ENCODE measurements around the gene LRRN3.
"Not testable (repeated sequence)": the region's sequence is repeated elsewhere in the genome, so short reads cannot be mapped to it uniquely, and the experiment has no call there.

Gene LRRN3

DNA sequence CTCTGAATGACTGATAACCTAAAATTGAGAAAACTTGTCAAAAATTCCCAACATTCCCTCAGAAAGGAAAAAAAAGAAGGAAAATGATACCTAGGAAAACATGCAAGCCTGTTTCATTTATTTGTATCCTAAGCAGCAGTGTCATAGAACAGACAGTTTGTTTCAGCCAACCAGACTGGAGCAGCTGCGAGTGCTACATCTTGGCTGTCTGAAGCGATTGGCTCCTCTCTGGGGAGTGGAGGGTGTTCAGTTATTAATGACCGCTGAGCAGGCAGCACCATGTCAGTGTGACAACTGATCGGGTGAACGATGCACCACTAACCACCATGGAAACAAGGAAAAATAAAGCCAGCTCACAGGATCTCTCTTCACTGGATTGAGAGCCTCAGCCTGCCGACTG is at the start of gene LRRN3:
LRRN3 (plus strand) TSS at position 282 of the 400 bp plus-strand sequence. CDS start 31,646 bp downstream, outside the sequence.
- no peak for DNase-seq

- DNase-seq: no peak
Observed at GRCh38 chr7:111041577-111041976, 49.4 kb upstream of the LRRN3 start.

DNA sequence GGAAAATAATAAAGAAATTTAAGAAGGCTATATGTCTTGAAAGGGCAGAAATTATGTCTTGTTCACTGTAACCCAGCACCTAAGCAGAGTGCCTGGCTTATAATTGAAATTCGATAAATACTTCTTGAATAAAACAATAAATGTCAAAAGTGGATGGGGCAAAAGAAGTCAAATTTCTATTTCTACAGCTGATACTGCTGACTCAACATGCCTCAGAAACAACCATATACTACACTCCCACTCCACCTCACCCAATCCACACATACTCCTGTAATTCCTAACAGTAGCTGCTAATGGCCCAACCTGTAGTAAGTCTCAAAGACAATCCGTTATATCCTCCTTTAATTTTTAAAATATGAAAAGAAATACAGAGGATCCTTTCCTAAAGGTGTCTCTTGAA is 48.1 kb upstream of the LRRN3 start:
- no peak for DNase-seq

DNA sequence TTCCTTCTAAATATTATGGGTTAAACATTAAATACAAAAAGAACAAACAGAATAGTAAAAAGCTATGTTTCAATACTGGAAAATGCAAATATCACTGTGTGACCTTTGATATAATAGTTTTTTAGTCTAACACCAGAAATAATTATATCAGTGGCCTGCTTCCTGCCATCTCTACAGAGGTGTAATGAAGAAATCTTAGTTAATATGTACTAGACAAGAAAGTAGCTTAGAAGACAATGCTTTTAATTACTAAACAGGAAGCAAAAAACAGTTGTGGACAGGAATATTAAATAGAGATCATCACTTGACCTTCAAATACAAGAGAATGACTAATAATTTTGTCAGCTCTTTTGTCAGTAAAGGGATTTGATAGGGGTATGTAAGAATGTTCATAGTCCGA is 47.4 kb upstream of the LRRN3 start:
- DNase-seq: no peak

DNA sequence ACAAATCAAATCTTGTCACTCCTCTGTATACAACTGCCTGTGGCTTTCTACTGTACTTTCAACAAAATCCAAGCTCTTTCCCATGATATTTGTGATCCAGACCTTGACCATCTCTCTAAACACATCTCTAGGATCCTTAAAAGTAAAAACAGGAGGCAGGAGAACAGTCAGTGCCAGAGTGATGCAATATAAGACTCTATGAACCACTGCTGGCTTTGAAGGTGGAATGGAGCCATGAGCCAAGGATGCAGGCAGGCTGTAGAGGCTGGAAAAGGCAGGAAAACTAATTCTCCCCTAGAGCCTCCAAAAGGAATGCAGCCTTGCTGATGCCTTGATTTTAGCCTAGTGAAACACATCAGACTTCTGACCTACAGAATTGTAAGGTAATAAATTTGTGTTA is 45.5 kb upstream of the LRRN3 start:
- DNase-seq: no peak

GRCh38 chr7:111047595-111047994 is 43.3 kb upstream of the LRRN3 start:
- no peak for DNase-seq

DNA sequence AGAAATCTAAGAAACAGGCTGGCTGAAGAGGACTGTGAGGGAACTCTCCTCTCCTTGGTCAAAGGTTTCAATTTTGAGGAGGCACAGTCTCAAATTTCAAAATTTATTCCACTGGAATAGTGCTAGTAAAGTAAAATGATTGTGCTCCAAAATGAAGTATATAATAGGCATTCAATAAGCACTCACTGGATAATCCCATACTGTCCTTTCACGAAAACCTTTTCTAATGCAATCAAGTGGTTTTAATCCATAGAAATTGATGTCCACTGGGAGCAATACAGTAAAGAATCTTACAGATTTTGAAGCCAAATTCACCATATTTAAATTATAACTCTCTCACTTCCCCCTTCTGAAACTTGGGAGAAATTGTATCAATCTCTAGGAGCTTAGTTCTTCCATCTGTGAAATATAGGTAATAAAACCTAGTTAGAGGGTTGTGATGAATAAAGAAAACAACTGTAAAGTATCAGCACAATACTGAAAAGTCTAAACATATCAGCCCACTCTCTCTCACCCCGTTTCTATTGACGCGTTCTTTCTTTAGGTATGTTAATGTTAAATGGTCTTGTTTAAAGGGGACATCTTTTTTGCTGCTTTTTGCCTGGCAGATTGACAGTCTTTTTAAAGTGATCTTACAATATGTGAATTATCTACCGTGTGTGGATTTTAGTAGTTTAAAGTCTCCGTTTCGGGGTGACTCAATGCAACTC is 40.8 kb upstream of the LRRN3 start:
- DNase-seq: no peak

GRCh38 chr7:111050875-111051416 is 40.0 kb upstream of the LRRN3 start:
- DNase-seq: no peak

GRCh38 chr7:111051832-111052231 is 39.1 kb upstream of the LRRN3 start:
- no peak for DNase-seq

DNA sequence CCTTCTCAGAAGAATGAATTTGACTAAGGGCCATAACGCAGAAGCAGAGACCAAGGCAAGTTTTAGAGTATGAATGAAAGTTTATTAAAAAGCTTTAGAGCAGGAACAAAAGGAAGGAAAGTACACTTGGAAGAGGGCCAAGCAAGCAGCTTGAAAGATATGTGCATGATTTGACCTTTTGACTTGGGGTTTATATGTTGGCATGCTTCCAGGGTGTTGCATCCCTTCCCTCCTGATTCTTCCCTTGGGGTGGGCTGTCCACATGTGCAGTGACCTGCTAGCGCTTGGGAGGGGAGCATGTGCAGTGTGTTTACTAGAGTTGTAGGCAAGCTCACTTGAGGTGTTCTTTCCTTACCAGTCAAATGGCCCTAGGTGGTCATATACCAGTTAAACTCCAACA is 37.9 kb upstream of the LRRN3 start:
- DNase-seq: no peak

GRCh38 chr7:111056371-111056770 is 34.6 kb upstream of the LRRN3 start:
- DNase-seq: no peak

DNA sequence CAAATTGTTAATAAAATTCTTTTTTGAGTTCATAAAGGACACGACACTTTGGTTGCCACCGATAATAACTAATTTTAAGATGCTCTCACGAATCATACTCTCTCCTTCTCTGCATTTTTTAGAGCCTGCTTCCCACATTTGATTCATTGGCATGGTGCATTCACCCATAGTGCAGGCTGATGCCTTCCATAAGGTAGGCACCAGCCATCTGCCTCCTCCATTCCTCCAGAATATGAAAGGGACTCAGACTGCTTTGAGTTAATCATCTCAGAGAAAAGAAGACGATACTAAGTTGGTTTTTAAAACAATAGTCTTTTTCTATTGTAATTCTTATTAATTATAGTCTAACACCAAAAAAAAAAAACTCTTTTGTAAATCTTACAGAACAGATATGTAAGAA is 33.9 kb upstream of the LRRN3 start:
- no peak for DNase-seq

- no peak for DNase-seq
Observed at GRCh38 chr7:111059833-111060232, 31.1 kb upstream of the LRRN3 start.

GRCh38 chr7:111063166-111063565 is 27.8 kb upstream of the LRRN3 start:
- no peak for DNase-seq

DNA sequence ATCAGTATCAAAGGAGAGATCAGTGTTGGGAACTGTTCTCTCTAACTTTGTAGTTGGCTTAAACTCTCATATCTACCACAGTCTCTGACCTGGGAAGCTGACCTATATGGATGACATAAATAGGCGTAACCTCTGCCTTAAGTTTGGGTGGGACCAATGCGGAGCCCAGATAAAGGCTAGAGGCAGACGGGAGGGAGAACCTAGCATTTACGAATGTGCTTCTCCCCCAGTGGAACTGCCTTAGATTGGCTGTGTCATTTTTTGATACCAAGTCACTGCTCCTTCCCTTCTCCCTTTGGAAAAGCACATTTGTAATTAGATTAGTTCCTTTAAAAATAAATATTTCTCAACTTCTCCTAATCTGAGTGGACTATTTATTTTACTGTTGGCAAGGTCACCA is 23.7 kb upstream of the LRRN3 start:
- no peak for DNase-seq

- no peak for DNase-seq
Observed at GRCh38 chr7:111067682-111068081, 23.2 kb upstream of the LRRN3 start.

GRCh38 chr7:111068618-111069017 is 22.3 kb upstream of the LRRN3 start:
- no peak for DNase-seq

DNA sequence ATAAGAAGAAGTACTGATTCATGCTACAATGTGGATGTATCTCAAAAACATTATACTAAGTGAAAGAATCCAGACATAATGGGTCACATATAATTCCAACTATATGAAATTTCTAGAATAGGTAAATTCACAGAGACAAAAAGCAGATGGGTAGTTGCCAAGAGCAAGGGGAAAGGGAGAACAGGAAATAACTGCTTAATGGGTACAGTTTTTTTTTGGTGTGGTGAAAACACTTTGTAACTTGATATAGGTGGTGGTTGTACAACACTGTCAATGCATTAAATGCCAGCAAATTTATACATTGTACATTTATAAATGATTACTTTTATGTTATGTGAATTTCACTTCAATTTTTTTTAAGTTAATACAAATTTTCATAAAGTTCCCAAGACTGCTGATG is 19.4 kb upstream of the LRRN3 start:
- DNase-seq: no peak

GRCh38 chr7:111072658-111073057 is 18.3 kb upstream of the LRRN3 start:
- not testable (repeated sequence) for DNase-seq

DNA sequence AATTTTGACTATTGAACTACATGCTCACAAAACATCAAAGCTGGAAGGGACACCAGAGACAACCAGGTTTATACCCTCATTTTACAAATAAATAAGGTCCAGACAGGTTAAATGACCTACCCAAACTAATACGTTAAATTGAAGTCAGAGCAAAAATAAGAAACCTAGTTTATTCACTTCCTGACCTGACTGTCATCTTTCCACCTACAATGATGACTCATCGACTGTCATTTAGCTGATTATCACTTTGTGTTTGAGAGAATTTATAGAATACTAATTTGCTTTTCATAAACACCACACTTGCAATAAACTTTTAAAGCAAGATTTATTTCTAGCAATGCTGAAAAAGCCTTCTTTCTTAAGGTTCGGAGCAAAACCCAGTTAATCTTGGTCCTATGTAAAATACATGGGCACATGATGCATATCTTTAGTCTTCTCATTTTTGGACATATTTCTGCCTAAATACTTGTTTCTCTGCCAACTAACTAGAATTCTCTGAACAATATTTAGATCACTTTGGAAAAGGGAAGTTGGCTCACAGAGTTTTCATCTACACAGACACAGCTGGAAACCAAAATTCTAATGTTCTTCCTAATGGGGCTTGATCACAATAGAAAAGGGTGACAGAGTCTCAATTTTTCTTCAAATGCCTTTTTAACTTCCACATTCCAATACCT is 16.7 kb upstream of the LRRN3 start:
- no peak for DNase-seq

- DNase-seq: no peak
Observed at GRCh38 chr7:111074748-111075146, 16.2 kb upstream of the LRRN3 start.

DNA sequence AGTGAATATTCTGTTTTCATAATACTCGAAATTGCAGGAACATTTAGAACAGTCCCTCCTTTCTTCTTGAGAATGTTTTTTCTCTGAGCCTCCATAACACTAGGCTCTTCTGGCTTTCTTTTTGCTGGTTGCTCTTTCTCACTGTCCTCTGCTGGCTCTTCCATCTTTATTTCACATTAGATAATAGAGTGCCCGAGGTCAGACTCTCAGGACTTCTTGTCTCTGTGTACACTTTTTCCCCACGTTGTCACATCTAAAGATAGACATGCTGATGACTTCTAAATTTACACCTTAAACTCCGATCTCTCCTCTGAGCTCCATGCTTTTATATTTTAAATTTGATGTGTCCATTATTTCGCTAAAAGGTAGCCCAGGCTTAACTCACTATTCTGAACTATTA is 15.4 kb upstream of the LRRN3 start:
- DNase-seq: no peak

GRCh38 chr7:111076205-111076604 is 14.7 kb upstream of the LRRN3 start:
- no peak for DNase-seq

DNA sequence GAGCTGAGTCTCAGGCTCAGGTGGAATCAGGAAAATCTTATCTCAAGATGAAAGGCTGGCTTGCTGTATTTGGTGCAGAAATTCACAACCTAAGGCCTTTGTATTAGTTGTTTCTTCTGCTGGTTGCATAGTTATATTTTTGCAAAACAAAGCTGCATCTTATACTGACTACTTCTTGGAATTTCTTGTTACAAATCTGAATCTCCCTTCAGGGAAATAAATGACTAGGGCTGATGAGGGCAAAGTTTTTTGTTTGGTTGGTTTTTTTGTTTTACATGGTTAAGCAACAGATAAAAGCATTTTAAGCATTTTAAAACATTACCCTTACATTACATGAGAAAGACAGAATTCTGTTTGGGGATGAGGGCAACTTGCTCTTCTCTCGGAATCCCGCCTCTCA is 13.9 kb upstream of the LRRN3 start:
- DNase-seq: no peak
